ENCODE measurements around the gene SLC9B2. TPM values are rescaled to one million over a fixed set of nuclear protein-coding genes. Genes with fewer than 3 reads are reported as not detected.
"Not testable (repeated sequence)": the region's sequence is repeated elsewhere in the genome, so short reads cannot be mapped to it uniquely, and the experiment has no call there.

SLC9B2 gene
- total and polyA plus RNA-seq, 2 donors from 2014 or later: 0.80 to 6.0 TPM

DNA sequence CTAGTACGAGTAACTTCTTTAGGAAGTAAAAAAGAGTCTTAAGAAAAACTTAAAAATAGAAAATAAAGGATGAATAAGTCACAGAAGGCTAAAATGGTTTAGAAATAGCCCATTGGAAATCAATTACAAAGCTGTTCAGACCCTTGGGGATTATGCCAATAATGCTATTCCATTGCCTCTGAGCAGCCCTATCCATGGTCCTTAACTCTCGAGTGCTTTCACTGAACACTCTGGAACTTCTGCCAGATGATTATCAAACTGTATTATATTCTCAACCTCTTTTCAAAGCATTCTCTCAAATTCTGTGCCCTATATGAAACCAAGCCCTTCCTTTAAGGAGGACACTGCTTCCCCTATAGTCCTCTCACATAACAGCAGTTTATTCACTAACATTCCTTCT, 74.0 kb downstream of the SLC9B2 start:
- no peak for FAIRE-seq
- intact Hi-C loops (cut with DNase I): no loop called here
- H3K9me3 ChIP-seq (ENCODE audit: control insufficient read depth in 2 of 3, insufficient read depth in 1 of 3, low read length in 3 of 3): no peaks in the 10 kb centered on the region
- no peak overlapping the region for H3K27ac ChIP-seq (ENCODE audit: low read depth in 2 of 2, low read length in 2 of 2)
- H3K4me3 ChIP-seq (ENCODE audit: low read length in 3 of 3): no peak overlapping the region
- peak in 1 of 5 donors; percentile 24 for DNase-seq
- no peak overlapping the region for H3K9ac ChIP-seq (ENCODE audit: low read length in 3 of 3)
- no peaks in the 10 kb centered on the region for H3K36me3 ChIP-seq (ENCODE audit: control insufficient read depth in 2 of 3, insufficient read depth in 3 of 3, low read length in 3 of 3)
- TF ChIP-seq, protein P1, sequence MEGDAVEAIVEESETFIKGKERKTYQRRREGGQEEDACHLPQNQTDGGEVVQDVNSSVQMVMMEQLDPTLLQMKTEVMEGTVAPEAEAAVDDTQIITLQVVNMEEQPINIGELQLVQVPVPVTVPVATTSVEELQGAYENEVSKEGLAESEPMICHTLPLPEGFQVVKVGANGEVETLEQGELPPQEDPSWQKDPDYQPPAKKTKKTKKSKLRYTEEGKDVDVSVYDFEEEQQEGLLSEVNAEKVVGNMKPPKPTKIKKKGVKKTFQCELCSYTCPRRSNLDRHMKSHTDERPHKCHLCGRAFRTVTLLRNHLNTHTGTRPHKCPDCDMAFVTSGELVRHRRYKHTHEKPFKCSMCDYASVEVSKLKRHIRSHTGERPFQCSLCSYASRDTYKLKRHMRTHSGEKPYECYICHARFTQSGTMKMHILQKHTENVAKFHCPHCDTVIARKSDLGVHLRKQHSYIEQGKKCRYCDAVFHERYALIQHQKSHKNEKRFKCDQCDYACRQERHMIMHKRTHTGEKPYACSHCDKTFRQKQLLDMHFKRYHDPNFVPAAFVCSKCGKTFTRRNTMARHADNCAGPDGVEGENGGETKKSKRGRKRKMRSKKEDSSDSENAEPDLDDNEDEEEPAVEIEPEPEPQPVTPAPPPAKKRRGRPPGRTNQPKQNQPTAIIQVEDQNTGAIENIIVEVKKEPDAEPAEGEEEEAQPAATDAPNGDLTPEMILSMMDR (IDR thresholded peaks at IDR 0.05; ENCODE audit: borderline replicate concordance, extremely low read depth, insufficient read depth): no peak
- no peaks in the 10 kb centered on the region for H3K4me1 ChIP-seq (ENCODE audit: control insufficient read depth in 2 of 3, insufficient read depth in 2 of 3, low read depth in 1 of 3, low read length in 3 of 3)
- no peaks in the 10 kb centered on the region for H3K27me3 ChIP-seq (ENCODE audit: control insufficient read depth, insufficient read depth, low read length)

DNA sequence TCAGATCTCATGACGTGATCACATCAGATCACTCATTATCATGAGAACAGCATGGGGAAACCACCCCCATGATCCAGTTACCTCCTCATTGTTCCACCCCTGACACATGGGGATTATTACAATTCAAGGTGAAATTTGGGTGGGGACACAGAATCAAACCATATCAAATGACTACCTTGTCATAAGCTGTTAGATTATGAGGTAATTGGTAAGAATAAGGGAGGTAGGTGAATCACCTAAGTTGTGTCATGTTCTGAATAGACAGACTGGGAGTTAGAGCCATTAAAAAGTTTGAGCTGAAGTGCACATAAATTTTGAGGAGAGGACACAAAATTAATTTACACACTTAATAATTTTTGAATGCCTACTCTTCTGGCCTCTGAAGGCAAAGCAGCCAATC, 81.8 kb downstream of the SLC9B2 start:
- no peak overlapping the region for H3K9ac ChIP-seq (ENCODE audit: low read length in 3 of 3)
- H3K27ac ChIP-seq (ENCODE audit: low read depth in 2 of 2, low read length in 2 of 2): no peak overlapping the region
- intact Hi-C loops (cut with DNase I): no loop called here
- H3K4me3 ChIP-seq (ENCODE audit: low read length in 3 of 3): no peak overlapping the region
- DNase-seq (no peak), FAIRE-seq (no peak)
- TF ChIP-seq, protein P1 (IDR thresholded peaks at IDR 0.05; ENCODE audit: borderline replicate concordance, extremely low read depth, insufficient read depth): no peak
- no peaks in the 10 kb centered on the region for H3K9me3 ChIP-seq (ENCODE audit: control insufficient read depth in 2 of 3, insufficient read depth in 1 of 3, low read length in 3 of 3)
- no peaks in the 10 kb centered on the region for H3K27me3 ChIP-seq (ENCODE audit: control insufficient read depth, insufficient read depth, low read length)
- no peaks in the 10 kb centered on the region for H3K36me3 ChIP-seq (ENCODE audit: control insufficient read depth in 2 of 3, insufficient read depth in 3 of 3, low read length in 3 of 3)
- no peaks in the 10 kb centered on the region for H3K4me1 ChIP-seq (ENCODE audit: control insufficient read depth in 2 of 3, insufficient read depth in 2 of 3, low read depth in 1 of 3, low read length in 3 of 3)

DNA sequence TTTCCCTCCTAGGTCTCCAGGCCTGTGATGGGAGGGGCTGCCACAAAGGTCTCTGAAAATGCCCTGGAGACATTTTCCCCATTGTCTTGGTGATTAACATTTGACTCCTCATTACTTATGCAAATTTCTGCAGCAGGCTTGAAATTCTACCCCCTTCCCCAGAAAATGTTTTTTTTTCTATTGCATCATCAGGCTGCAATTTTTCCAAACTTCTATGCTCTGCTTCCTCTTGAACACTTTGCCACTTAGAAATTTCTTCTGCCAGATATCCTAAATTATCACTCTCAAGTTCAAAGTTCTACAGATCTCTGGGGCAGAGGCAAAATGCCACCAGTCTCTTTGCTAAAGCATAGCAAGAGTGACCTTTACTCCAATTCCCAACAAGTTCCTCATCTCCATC, 82.6 kb downstream of the SLC9B2 start:
- H3K9ac ChIP-seq (ENCODE audit: low read length in 3 of 3); H3K36me3 ChIP-seq (ENCODE audit: control insufficient read depth in 2 of 3, insufficient read depth in 3 of 3, low read length in 3 of 3); H3K4me3 ChIP-seq (ENCODE audit: low read length in 3 of 3); intact Hi-C loops (cut with DNase I); H3K27me3 ChIP-seq (ENCODE audit: control insufficient read depth, insufficient read depth, low read length); FAIRE-seq; H3K4me1 ChIP-seq (ENCODE audit: control insufficient read depth in 2 of 3, insufficient read depth in 2 of 3, low read depth in 1 of 3, low read length in 3 of 3); H3K9me3 ChIP-seq (ENCODE audit: control insufficient read depth in 2 of 3, insufficient read depth in 1 of 3, low read length in 3 of 3); H3K27ac ChIP-seq (ENCODE audit: low read depth in 2 of 2, low read length in 2 of 2); DNase-seq: not testable (repeated sequence)

- H3K27me3 ChIP-seq (ENCODE audit: control insufficient read depth, insufficient read depth, low read length): no peaks in the 10 kb centered on the region
- no peaks in the 10 kb centered on the region for H3K36me3 ChIP-seq (ENCODE audit: control insufficient read depth in 2 of 3, insufficient read depth in 3 of 3, low read length in 3 of 3)
- H3K4me1 ChIP-seq (ENCODE audit: control insufficient read depth in 2 of 3, insufficient read depth in 2 of 3, low read depth in 1 of 3, low read length in 3 of 3): no peaks in the 10 kb centered on the region
- intact Hi-C loops (cut with DNase I): no loop called here
- FAIRE-seq (no peak), DNase-seq (no peak)
- no peak overlapping the region for H3K27ac ChIP-seq (ENCODE audit: low read depth in 2 of 2, low read length in 2 of 2)
- H3K4me3 ChIP-seq (ENCODE audit: low read length in 3 of 3): no peak overlapping the region
- TF ChIP-seq, protein P1 (IDR thresholded peaks at IDR 0.05; ENCODE audit: borderline replicate concordance, extremely low read depth, insufficient read depth): no peak
- no peak overlapping the region for H3K9ac ChIP-seq (ENCODE audit: low read length in 3 of 3)
- no peaks in the 10 kb centered on the region for H3K9me3 ChIP-seq (ENCODE audit: control insufficient read depth in 2 of 3, insufficient read depth in 1 of 3, low read length in 3 of 3)
These were observed 88.0 kb downstream of the SLC9B2 start for GRCh38 chr4:102988429-102989020.
